ENCODE data around the gene C19orf38. TPM values are rescaled to one million over a fixed set of nuclear protein-coding genes. Genes with fewer than 3 reads are reported as not detected.

Gene C19orf38
- total and polyA plus RNA-seq, 4 donors: 0.97 to 3.9 (median 1.5) TPM

DNA sequence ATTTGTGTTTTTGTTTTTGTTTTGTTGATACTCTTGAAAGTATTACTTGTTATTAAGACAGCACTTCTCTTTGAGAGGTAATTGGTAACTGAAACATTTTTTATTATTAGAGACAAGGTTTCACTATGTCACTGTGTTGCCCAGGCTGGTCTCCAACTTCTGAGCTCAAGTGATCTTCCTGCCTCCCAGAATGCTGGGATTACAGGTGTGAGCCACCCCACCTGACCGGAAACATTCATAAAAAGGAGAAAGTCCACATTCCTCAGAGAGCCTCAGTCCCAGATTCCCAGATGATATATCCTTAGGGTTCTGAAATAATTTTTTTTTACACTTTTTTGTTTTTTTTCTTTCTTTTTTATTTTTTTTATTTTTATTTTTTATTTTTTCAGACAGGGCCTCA lies 25.8 kb downstream of the C19orf38 start:
- no peak overlapping the region for H3K27ac ChIP-seq (ENCODE audit: low read depth in 1 of 2, low read length in 2 of 2)
- no peak overlapping the region for H3K9ac ChIP-seq (ENCODE audit: low read depth in 1 of 2, low read length in 2 of 2)
- 82% methylated on average over 1 of the region's 1 CpG for WGBS
- no peak for DNase-seq (ENCODE audit: low spot score)
- H3K36me3 ChIP-seq (ENCODE audit: control insufficient read depth in 4 of 4, insufficient read depth in 3 of 4, low read depth in 1 of 4, low read length in 3 of 4): no peaks in the 10 kb centered on the region
- TF ChIP-seq, protein P1, sequence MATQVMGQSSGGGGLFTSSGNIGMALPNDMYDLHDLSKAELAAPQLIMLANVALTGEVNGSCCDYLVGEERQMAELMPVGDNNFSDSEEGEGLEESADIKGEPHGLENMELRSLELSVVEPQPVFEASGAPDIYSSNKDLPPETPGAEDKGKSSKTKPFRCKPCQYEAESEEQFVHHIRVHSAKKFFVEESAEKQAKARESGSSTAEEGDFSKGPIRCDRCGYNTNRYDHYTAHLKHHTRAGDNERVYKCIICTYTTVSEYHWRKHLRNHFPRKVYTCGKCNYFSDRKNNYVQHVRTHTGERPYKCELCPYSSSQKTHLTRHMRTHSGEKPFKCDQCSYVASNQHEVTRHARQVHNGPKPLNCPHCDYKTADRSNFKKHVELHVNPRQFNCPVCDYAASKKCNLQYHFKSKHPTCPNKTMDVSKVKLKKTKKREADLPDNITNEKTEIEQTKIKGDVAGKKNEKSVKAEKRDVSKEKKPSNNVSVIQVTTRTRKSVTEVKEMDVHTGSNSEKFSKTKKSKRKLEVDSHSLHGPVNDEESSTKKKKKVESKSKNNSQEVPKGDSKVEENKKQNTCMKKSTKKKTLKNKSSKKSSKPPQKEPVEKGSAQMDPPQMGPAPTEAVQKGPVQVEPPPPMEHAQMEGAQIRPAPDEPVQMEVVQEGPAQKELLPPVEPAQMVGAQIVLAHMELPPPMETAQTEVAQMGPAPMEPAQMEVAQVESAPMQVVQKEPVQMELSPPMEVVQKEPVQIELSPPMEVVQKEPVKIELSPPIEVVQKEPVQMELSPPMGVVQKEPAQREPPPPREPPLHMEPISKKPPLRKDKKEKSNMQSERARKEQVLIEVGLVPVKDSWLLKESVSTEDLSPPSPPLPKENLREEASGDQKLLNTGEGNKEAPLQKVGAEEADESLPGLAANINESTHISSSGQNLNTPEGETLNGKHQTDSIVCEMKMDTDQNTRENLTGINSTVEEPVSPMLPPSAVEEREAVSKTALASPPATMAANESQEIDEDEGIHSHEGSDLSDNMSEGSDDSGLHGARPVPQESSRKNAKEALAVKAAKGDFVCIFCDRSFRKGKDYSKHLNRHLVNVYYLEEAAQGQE (IDR thresholded peaks at IDR 0.05): no peak
- no peak for TF ChIP-seq NR2F2 (IDR thresholded peaks at IDR 0.05)
- TF ChIP-seq, protein P2, sequence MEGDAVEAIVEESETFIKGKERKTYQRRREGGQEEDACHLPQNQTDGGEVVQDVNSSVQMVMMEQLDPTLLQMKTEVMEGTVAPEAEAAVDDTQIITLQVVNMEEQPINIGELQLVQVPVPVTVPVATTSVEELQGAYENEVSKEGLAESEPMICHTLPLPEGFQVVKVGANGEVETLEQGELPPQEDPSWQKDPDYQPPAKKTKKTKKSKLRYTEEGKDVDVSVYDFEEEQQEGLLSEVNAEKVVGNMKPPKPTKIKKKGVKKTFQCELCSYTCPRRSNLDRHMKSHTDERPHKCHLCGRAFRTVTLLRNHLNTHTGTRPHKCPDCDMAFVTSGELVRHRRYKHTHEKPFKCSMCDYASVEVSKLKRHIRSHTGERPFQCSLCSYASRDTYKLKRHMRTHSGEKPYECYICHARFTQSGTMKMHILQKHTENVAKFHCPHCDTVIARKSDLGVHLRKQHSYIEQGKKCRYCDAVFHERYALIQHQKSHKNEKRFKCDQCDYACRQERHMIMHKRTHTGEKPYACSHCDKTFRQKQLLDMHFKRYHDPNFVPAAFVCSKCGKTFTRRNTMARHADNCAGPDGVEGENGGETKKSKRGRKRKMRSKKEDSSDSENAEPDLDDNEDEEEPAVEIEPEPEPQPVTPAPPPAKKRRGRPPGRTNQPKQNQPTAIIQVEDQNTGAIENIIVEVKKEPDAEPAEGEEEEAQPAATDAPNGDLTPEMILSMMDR (IDR thresholded peaks at IDR 0.05; ENCODE audit: low read depth, low read length, missing input control): no peak
- TF ChIP-seq, protein P3, sequence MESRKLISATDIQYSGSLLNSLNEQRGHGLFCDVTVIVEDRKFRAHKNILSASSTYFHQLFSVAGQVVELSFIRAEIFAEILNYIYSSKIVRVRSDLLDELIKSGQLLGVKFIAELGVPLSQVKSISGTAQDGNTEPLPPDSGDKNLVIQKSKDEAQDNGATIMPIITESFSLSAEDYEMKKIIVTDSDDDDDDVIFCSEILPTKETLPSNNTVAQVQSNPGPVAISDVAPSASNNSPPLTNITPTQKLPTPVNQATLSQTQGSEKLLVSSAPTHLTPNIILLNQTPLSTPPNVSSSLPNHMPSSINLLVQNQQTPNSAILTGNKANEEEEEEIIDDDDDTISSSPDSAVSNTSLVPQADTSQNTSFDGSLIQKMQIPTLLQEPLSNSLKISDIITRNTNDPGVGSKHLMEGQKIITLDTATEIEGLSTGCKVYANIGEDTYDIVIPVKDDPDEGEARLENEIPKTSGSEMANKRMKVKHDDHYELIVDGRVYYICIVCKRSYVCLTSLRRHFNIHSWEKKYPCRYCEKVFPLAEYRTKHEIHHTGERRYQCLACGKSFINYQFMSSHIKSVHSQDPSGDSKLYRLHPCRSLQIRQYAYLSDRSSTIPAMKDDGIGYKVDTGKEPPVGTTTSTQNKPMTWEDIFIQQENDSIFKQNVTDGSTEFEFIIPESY (IDR thresholded peaks at IDR 0.05): no peak
- no peak for TF ChIP-seq HNF4G (IDR thresholded peaks at IDR 0.05)
- TF ChIP-seq, protein P4, sequence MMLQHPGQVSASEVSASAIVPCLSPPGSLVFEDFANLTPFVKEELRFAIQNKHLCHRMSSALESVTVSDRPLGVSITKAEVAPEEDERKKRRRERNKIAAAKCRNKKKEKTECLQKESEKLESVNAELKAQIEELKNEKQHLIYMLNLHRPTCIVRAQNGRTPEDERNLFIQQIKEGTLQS (IDR thresholded peaks at IDR 0.05): no peak
- no peak for TF ChIP-seq RAD21 (IDR thresholded peaks at IDR 0.05)
- TF ChIP-seq GABPA (IDR thresholded peaks at IDR 0.05 in 1 of 2, conservative IDR thresholded peaks at IDR 0.05 in 1 of 2): no peak
- no peak for TF ChIP-seq FOXA2 (IDR thresholded peaks at IDR 0.05)
- TF ChIP-seq HNF4A (conservative IDR thresholded peaks at IDR 0.05): no peak
- TF ChIP-seq, protein P5, sequence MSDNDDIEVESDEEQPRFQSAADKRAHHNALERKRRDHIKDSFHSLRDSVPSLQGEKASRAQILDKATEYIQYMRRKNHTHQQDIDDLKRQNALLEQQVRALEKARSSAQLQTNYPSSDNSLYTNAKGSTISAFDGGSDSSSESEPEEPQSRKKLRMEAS (IDR thresholded peaks at IDR 0.05): no peak
- TF ChIP-seq FOXA1 (IDR thresholded peaks at IDR 0.05): no peak
- no peak for TF ChIP-seq RXRA (IDR thresholded peaks at IDR 0.05)
- TF ChIP-seq EGR1 (IDR thresholded peaks at IDR 0.05; ENCODE audit: low read depth in 2 of 2): no peak
- no peak for TF ChIP-seq JUND (IDR thresholded peaks at IDR 0.05)
- no peaks in the 10 kb centered on the region for H3K9me3 ChIP-seq (ENCODE audit: control insufficient read depth in 4 of 4, low read length in 3 of 4)
- H3K4me3 ChIP-seq (ENCODE audit: low read depth in 1 of 3, low read length in 3 of 3): no peak overlapping the region
- H3K4me1 ChIP-seq (ENCODE audit: control insufficient read depth in 4 of 4, insufficient read depth in 4 of 4, low read length in 3 of 4): peaks cover 7 to 13% (median 9%) of the 10 kb centered on the region in 4 donors
- H3K27me3 ChIP-seq (ENCODE audit: control insufficient read depth in 4 of 4, insufficient read depth in 4 of 4, low read length in 3 of 4): no peaks in the 10 kb centered on the region
